ENCODE measurements around the gene EIF3M. TPM values are rescaled to one million over a fixed set of nuclear protein-coding genes. Genes with fewer than 3 reads are reported as not detected.
A peak's percentile ranks its signal among the peaks of the same experiment; 100 is the strongest.

Gene EIF3M
- polyA plus RNA-seq, 3 donors, result 248 to 316 (median 315) TPM

DNA sequence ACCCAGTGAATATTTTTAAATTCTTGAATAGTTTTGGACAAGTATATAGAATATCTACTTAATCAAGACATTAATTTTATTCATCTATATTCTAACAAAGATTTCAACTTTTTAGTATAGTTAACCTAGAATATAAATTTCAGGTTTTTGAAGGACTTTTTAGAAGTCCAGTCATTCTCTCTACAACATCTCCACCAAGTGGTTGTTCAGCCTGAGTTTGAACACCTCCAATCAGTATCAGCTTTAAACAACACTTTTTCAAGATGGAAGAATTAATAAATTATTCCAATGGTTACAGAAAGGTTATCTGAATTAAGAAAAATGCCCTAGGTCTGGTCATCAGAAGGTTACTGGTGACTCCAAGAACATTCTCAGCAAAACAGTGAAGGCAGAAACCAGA, 31.8 kb downstream of the EIF3M start:
- no peaks in the 10 kb centered on the region for H3K36me3 Mint-ChIP-seq
- Histone ChIP-seq H3K36me3 (replicated peaks in 1 of 2; ENCODE audit: control insufficient read depth in 1 of 2, insufficient read depth in 2 of 2, low read length in 2 of 2) (no peaks in the 10 kb centered on the region), H2AFZ (ENCODE audit: insufficient read depth, low read depth, low read length, poor library complexity, severe bottlenecking) (no peak overlapping the region), H4K20me1 (ENCODE audit: insufficient read depth, low read length) (no peaks in the 10 kb centered on the region), H3K9me3 (replicated peaks in 1 of 2; ENCODE audit: control insufficient read depth in 1 of 2, insufficient read depth in 1 of 2, low read length in 2 of 2) (no peaks in the 10 kb centered on the region), H3K4me3 (replicated peaks in 1 of 3; ENCODE audit: low read depth in 2 of 3, low read length in 3 of 3) (no peak overlapping the region), H3K4me1 (ENCODE audit: control insufficient read depth in 1 of 2, insufficient read depth in 2 of 2, low read length in 2 of 2) (no peaks in the 10 kb centered on the region), H3K79me2 (ENCODE audit: insufficient read depth, low read length) (no peaks in the 10 kb centered on the region), H3K4me2 (replicated peaks; ENCODE audit: extremely low read depth, low read length, poor library complexity, severe bottlenecking) (no peak overlapping the region), H3K27me3 (ENCODE audit: control insufficient read depth in 2 of 2, insufficient read depth in 2 of 2, low read length in 2 of 2) (no peaks in the 10 kb centered on the region), H3K9ac (ENCODE audit: insufficient read depth, low read length, poor library complexity, severe bottlenecking) (no peak overlapping the region), H3K27ac (ENCODE audit: low read depth in 1 of 2, low read length in 2 of 2) (no peak overlapping the region)
- DNase-seq, result no peak
- H3K27ac Mint-ChIP-seq, result no peak overlapping the region
- no peak overlapping the region for H3K4me3 Mint-ChIP-seq
- peak; percentile 10 for TF ChIP-seq CTCF (IDR thresholded peaks at IDR 0.05)
- H3K9me3 Mint-ChIP-seq, result no peaks in the 10 kb centered on the region
- H3K27me3 Mint-ChIP-seq (ENCODE audit: low read depth in 3 of 3), result peaks cover 0 to 2% (median 1%) of the 10 kb centered on the region in 3 donors
- H3K4me1 Mint-ChIP-seq, result peaks cover 2% of the 10 kb centered on the region
- intact Hi-C loops (cut with micrococcal nuclease), result no loop called here

GRCh38 chr11:32616903-32617302, 33.3 kb downstream of the EIF3M start:
- no peak overlapping the region for H3K4me2 ChIP-seq (replicated peaks; ENCODE audit: extremely low read depth, low read length, poor library complexity, severe bottlenecking)
- peaks cover 2% of the 10 kb centered on the region for H3K4me1 Mint-ChIP-seq
- no peak for DNase-seq
- H3K27ac ChIP-seq (ENCODE audit: low read depth in 1 of 2, low read length in 2 of 2), result no peak overlapping the region
- no peak overlapping the region for H3K27ac Mint-ChIP-seq
- no peaks in the 10 kb centered on the region for H3K4me1 ChIP-seq (ENCODE audit: control insufficient read depth in 1 of 2, insufficient read depth in 2 of 2, low read length in 2 of 2)
- WGBS (ENCODE audit: insufficient coverage), result 92% methylated on average over 4 of the region's 4 CpGs
- no peaks in the 10 kb centered on the region for H3K36me3 ChIP-seq (replicated peaks in 1 of 2; ENCODE audit: control insufficient read depth in 1 of 2, insufficient read depth in 2 of 2, low read length in 2 of 2)
- H3K27me3 ChIP-seq (ENCODE audit: control insufficient read depth in 2 of 2, insufficient read depth in 2 of 2, low read length in 2 of 2), result no peaks in the 10 kb centered on the region
- no peak overlapping the region for H3K4me3 ChIP-seq (replicated peaks in 1 of 3; ENCODE audit: low read depth in 2 of 3, low read length in 3 of 3)
- no peaks in the 10 kb centered on the region for H3K36me3 Mint-ChIP-seq
- no peak overlapping the region for H2AFZ ChIP-seq (ENCODE audit: insufficient read depth, low read depth, low read length, poor library complexity, severe bottlenecking)
- intact Hi-C loops (cut with micrococcal nuclease), result no loop called here
- H3K9ac ChIP-seq (ENCODE audit: insufficient read depth, low read length, poor library complexity, severe bottlenecking), result no peak overlapping the region
- H3K4me3 Mint-ChIP-seq, result no peak overlapping the region
- no peak for TF ChIP-seq CTCF (IDR thresholded peaks at IDR 0.05)
- H3K79me2 ChIP-seq (ENCODE audit: insufficient read depth, low read length), result no peaks in the 10 kb centered on the region
- no peaks in the 10 kb centered on the region for H4K20me1 ChIP-seq (ENCODE audit: insufficient read depth, low read length)
- H3K9me3 ChIP-seq (replicated peaks in 1 of 2; ENCODE audit: control insufficient read depth in 1 of 2, insufficient read depth in 1 of 2, low read length in 2 of 2), result no peaks in the 10 kb centered on the region
- H3K9me3 Mint-ChIP-seq, result peaks cover 0 to 3% (median 0%) of the 10 kb centered on the region in 7 donors
- H3K27me3 Mint-ChIP-seq (ENCODE audit: low read depth in 3 of 3), result peaks cover 0 to 2% (median 1%) of the 10 kb centered on the region in 3 donors

All from CD14-positive monocyte (primary cell).